Stimulated activated memory B cell treated with anti-CD40 and anti-IgM and Interleukin-4, amounts not matched to agents 10 μg/mL and 1 μg/mL and 100 μg/mL, for 72 hours (primary cell): ENCODE measurements around the gene DNAJC17.

Experiments used
- ATAC-seq: fragments of 150-1000 bp; cut with Tn5 transposase; 2 replicates; pipeline ENCODE4 v1.10.0; 2021
- H3K27ac Mint-ChIP-seq: one replicate; pipeline ENCODE4 v1.8.0; 2022; ENCODE audit warnings: mild to moderate bottlenecking, mixed read lengths
- H3K27me3 Mint-ChIP-seq: one replicate; pipeline ENCODE4 v1.8.0; 2022; ENCODE audit warnings: mixed read lengths
- H3K36me3 Mint-ChIP-seq: one replicate; pipeline ENCODE4 v1.8.0; 2022; ENCODE audit warnings: mixed read lengths
- H3K4me1 Mint-ChIP-seq: one replicate; pipeline ENCODE4 v1.8.0; 2022; ENCODE audit warnings: mixed read lengths
- H3K4me3 Mint-ChIP-seq: one replicate; pipeline ENCODE4 v1.8.0; 2022; ENCODE audit warnings: mild to moderate bottlenecking, moderate library complexity, mixed read lengths
- H3K9me3 Mint-ChIP-seq: one replicate; pipeline ENCODE4 v1.8.0; 2022; ENCODE audit warnings: mixed read lengths

The DNAJC17 gene

GRCh38 chr15:40787991-40788390 is 19.3 kb downstream of the DNAJC17 start:
- H3K27me3 Mint-ChIP-seq: no peaks in the 10 kb centered on the region
- peaks cover 11% of the 10 kb centered on the region for H3K4me1 Mint-ChIP-seq
- H3K27ac Mint-ChIP-seq: no peak overlapping the region
- H3K9me3 Mint-ChIP-seq: no peaks in the 10 kb centered on the region
- H3K36me3 Mint-ChIP-seq: peaks cover 2% of the 10 kb centered on the region
- no peak overlapping the region for H3K4me3 Mint-ChIP-seq
- no peak for ATAC-seq

- no peaks in the 10 kb centered on the region for H3K27me3 Mint-ChIP-seq
- H3K27ac Mint-ChIP-seq: no peak overlapping the region
- H3K4me3 Mint-ChIP-seq: no peak overlapping the region
- H3K36me3 Mint-ChIP-seq: no peaks in the 10 kb centered on the region
- no peak for ATAC-seq
- H3K4me1 Mint-ChIP-seq: peaks cover 16% of the 10 kb centered on the region
- no peaks in the 10 kb centered on the region for H3K9me3 Mint-ChIP-seq
These were observed 19.9 kb downstream of the DNAJC17 start for GRCh38 chr15:40787344-40787841.

- H3K27me3 Mint-ChIP-seq: no peaks in the 10 kb centered on the region
- ATAC-seq: no peak
These were observed 21.5 kb downstream of the DNAJC17 start for GRCh38 chr15:40785814-40786213.

DNA sequence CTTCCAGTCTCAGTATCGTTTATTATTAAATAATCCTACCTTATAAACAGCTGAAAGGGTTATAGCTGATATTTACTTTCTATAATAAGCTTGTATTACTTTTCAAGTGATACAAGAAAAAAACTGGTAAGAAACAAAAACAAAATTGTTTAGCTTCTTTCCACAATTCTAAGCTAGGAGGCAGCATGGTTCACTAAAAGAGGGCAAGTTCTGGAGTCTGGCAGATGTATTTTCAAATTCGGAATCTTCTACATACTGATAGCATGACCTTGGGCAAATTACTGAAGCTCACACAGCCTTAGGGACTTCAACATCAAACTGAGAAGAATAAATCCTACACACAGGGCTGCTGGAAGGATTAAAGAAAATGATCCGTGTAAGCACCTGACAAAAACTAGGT is 22.1 kb downstream of the DNAJC17 start:
- no peak for ATAC-seq
- no peaks in the 10 kb centered on the region for H3K27me3 Mint-ChIP-seq
- no peak overlapping the region for H3K27ac Mint-ChIP-seq
- H3K9me3 Mint-ChIP-seq: no peaks in the 10 kb centered on the region
- H3K36me3 Mint-ChIP-seq: no peaks in the 10 kb centered on the region
- H3K4me1 Mint-ChIP-seq: peaks cover 17% of the 10 kb centered on the region
- H3K4me3 Mint-ChIP-seq: no peak overlapping the region

More at GRCh38 chr15:40785814-40786213, 21.5 kb downstream of the DNAJC17 start:
- Mint-ChIP-seq H3K36me3 (no peaks in the 10 kb centered on the region), H3K9me3 (no peaks in the 10 kb centered on the region), H3K4me3 (no peak overlapping the region), H3K27ac (no peak overlapping the region), H3K4me1 (peaks cover 17% of the 10 kb centered on the region)

- Mint-ChIP-seq H3K4me1 (peaks cover 11% of the 10 kb centered on the region), H3K36me3 (peaks cover 8% of the 10 kb centered on the region), H3K9me3 (no peaks in the 10 kb centered on the region), H3K4me3 (no peak overlapping the region), H3K27ac (peak overlapping the region; percentile 50), H3K27me3 (no peaks in the 10 kb centered on the region)
- peak; percentile 97 for ATAC-seq
These were observed 24.6 kb downstream of the DNAJC17 start for GRCh38 chr15:40782609-40783227.

- Mint-ChIP-seq H3K4me1 (peaks cover 2% of the 10 kb centered on the region), H3K9me3 (no peaks in the 10 kb centered on the region), H3K4me3 (no peak overlapping the region), H3K27ac (no peak overlapping the region), H3K36me3 (peaks cover 51% of the 10 kb centered on the region), H3K27me3 (no peaks in the 10 kb centered on the region)
- no peak for ATAC-seq
These were observed 30.6 kb downstream of the DNAJC17 start for GRCh38 chr15:40776537-40777141.

DNA sequence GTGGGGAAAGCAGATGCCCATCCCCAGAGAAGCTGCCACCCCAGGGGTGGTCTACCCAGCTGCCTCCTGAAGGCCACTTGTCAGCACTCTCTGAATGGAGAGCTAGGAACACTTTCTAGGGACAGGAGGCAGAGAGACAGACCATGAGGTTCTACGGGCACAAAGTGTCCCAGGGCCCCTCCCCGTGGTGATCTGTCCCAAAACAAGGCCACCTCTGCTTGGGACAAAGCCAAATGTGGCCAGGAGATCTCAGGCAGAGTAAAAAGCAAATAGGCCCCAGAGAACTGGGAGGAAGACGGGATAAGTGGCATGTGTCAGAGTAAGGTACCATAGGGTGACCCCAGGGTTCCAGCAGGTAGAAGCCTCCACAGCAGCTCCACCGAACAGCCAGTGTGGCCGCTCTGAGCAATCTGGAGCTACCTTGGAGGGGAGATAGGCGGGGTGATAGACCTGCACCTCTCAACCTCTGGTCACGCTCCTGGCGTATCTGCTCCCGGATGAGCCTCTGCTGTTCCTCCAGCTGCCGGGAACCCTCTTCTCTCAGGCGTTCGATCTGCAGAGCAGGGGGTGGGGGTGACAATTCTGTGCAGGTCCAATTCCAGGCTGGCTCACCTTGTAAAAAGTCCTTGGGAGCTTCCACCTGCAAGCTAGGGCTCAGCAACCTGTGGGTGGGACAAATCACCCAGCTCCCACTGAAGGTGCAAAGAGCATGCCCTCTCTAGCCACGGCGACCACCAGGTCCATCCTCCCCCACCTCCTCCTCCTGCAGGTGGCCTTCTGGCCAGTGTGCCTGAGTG is 31.3 kb downstream of the DNAJC17 start:
- Mint-ChIP-seq H3K36me3 (peaks cover 58% of the 10 kb centered on the region), H3K4me1 (peaks cover 9% of the 10 kb centered on the region)

GRCh38 chr15:40775007-40775406 is 32.3 kb downstream of the DNAJC17 start:
- Mint-ChIP-seq H3K4me3 (no peak overlapping the region), H3K9me3 (no peaks in the 10 kb centered on the region), H3K27me3 (no peaks in the 10 kb centered on the region), H3K27ac (no peak overlapping the region), H3K36me3 (peaks cover 61% of the 10 kb centered on the region), H3K4me1 (peaks cover 18% of the 10 kb centered on the region)
- ATAC-seq: no peak

More for the DNA sequence above, 31.3 kb downstream of the DNAJC17 start:
- no peaks in the 10 kb centered on the region for H3K27me3 Mint-ChIP-seq
- no peak overlapping the region for H3K27ac Mint-ChIP-seq
- H3K4me3 Mint-ChIP-seq: no peak overlapping the region
- no peaks in the 10 kb centered on the region for H3K9me3 Mint-ChIP-seq
- ATAC-seq: no peak

- Mint-ChIP-seq H3K4me3 (no peak overlapping the region), H3K4me1 (peaks cover 29% of the 10 kb centered on the region), H3K9me3 (no peaks in the 10 kb centered on the region), H3K27ac (no peak overlapping the region), H3K36me3 (peaks cover 53% of the 10 kb centered on the region), H3K27me3 (no peaks in the 10 kb centered on the region)
- no peak for ATAC-seq
These were observed 33.4 kb downstream of the DNAJC17 start for GRCh38 chr15:40773902-40774301.

GRCh38 chr15:40773496-40773895 is 33.8 kb downstream of the DNAJC17 start:
- no peak for ATAC-seq
- no peaks in the 10 kb centered on the region for H3K9me3 Mint-ChIP-seq
- no peak overlapping the region for H3K27ac Mint-ChIP-seq
- peaks cover 52% of the 10 kb centered on the region for H3K36me3 Mint-ChIP-seq
- no peak overlapping the region for H3K4me3 Mint-ChIP-seq
- H3K27me3 Mint-ChIP-seq: no peaks in the 10 kb centered on the region
- H3K4me1 Mint-ChIP-seq: peaks cover 33% of the 10 kb centered on the region

GRCh38 chr15:40772014-40772413 is 35.3 kb downstream of the DNAJC17 start:
- no peak overlapping the region for H3K4me3 Mint-ChIP-seq
- no peak for ATAC-seq
- H3K36me3 Mint-ChIP-seq: peaks cover 50% of the 10 kb centered on the region
- peaks cover 37% of the 10 kb centered on the region for H3K4me1 Mint-ChIP-seq
- no peaks in the 10 kb centered on the region for H3K9me3 Mint-ChIP-seq
- no peaks in the 10 kb centered on the region for H3K27me3 Mint-ChIP-seq
- peak overlapping the region; percentile 5 for H3K27ac Mint-ChIP-seq

DNA sequence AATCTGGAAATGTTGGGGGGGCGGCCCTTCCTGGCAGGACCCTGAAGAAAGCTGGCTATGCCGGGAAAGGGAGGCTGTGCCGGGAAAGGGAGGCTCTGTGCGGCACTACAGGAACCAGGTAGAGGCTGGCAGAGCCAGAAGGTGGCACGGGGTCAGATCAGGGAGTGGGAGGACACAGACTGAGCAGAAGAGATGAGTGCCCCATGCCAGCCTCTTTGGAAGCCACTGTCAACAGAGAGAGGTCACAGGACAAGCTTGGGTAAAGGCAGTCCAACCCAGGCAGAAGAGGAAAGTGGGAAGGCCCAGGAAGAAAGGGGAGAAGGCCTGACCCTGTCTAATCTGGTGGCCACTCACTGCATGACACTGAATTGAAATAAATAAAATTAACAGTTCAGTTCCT is 36.0 kb downstream of the DNAJC17 start:
- peaks cover 42% of the 10 kb centered on the region for H3K36me3 Mint-ChIP-seq
- peaks cover 40% of the 10 kb centered on the region for H3K4me1 Mint-ChIP-seq
- no peak overlapping the region for H3K27ac Mint-ChIP-seq
- H3K9me3 Mint-ChIP-seq: no peaks in the 10 kb centered on the region
- H3K27me3 Mint-ChIP-seq: no peaks in the 10 kb centered on the region
- H3K4me3 Mint-ChIP-seq: no peak overlapping the region
- ATAC-seq: no peak

- Mint-ChIP-seq H3K9me3 (no peaks in the 10 kb centered on the region), H3K36me3 (peaks cover 32% of the 10 kb centered on the region), H3K27me3 (no peaks in the 10 kb centered on the region), H3K27ac (peak overlapping the region; percentile 93), H3K4me3 (peak overlapping the region; percentile 69), H3K4me1 (peaks cover 50% of the 10 kb centered on the region)
- ATAC-seq: no peak
These were observed 37.0 kb downstream of the DNAJC17 start for GRCh38 chr15:40770147-40770721.

DNA sequence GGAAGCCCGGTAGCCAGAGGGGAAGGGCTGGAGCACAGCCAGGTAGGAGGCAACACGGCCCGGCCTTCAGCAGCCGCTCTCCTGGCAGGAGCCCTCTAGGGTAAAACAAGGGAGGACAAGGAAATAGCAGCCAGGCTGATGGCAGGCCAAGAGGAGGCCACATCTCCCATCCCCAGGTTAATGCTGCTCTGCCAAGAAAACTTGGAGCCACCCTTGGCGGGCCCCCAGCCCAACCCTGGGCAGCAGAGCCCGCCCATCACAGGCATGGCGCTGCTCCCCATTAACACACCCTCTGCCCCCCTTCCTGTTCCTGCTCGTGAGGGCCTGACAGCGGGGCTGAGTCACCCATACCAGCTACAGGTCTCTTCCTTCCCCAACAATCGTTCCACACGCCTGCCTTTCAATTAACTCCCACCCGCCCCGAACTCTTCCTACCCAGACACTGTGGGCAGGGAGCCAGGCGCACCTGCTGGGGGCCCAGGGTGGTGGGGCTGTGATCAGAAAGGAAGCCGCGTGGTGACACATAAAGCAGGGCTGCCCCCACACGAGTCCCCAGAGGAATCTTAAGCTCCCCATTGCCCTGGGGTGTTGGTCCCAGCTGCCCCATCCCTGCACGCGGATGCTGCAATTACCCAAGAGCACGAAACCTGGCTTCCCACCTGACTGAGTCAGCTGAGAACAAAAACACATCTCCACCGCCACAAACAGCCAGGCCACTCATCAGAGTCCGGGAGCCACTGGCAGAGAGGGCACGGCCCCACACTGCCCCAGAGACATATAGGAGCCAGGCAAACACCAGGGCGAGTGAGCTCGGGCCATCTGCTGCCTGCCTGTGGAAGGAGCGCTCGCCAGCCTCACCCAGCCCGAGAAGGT is 37.8 kb downstream of the DNAJC17 start, which contains the start of gene C15orf62:
TSS of gene C15orf62 (plus strand) at position 707 of the 873 bp plus-strand sequence. CDS start 516 bp downstream, outside the sequence.
- peak within 1 kb of the TSS; percentile 69 for H3K4me3 Mint-ChIP-seq
- H3K36me3 Mint-ChIP-seq: peaks cover 26% of the 10 kb centered on the region
- H3K4me1 Mint-ChIP-seq: peaks cover 58% of the 10 kb centered on the region
- H3K27me3 Mint-ChIP-seq: no peaks in the 10 kb centered on the region
- ATAC-seq: peak; percentile 92
- peak within 1 kb of the TSS; percentile 93 for H3K27ac Mint-ChIP-seq
- H3K9me3 Mint-ChIP-seq: no peaks in the 10 kb centered on the region
